ENCODE results near the gene CENPX.

DNA sequence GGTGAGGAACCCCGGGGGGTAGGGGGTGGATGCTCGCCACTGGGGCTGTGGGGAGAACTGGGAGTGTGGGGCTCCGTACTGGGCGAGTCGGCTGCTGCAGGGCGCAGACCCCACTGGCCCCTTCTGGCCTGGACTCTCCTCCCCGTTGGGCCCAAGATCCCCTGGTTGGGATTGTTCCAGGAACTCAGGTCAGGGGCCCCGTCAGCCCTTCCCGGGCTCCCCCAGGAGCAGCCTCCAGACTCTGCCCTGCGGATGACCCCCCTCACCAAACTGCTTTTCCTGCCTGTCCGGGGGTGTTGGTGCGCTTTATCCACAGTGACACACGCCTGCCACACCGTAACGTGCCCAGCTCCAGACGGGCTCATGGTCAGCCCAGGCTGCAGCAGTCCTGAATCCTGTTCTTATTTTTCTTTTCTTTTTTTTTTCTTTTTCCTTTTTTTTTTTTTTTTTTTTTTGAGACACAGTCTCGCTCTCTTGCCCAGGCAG, 21.1 kb downstream of the CENPX start:
- no peak for TF ChIP-seq CSDC2 (CRISPR knock-in tag; IDR thresholded peaks at IDR 0.05)
- no peak for TF ChIP-seq ESRRG (CRISPR knock-in tag; IDR thresholded peaks at IDR 0.05)
- TF ChIP-seq ARNTL (CRISPR knock-in tag; IDR thresholded peaks at IDR 0.05; ENCODE audit: borderline replicate concordance, low read depth) = no peak
- TF ChIP-seq ZFP30 (CRISPR knock-in tag; IDR thresholded peaks at IDR 0.05) = no peak
- no peak for TF ChIP-seq ZNF565 (CRISPR knock-in tag; conservative IDR thresholded peaks at IDR 0.05; ENCODE audit: low read depth)
- TF ChIP-seq GLIS3 (CRISPR knock-in tag; IDR thresholded peaks at IDR 0.05) = no peak
